Activated T-cell treated with anti-CD3 and anti-CD28 coated beads, Interleukin-2, amount 50 U/mL, for 48 hours (primary cell): ENCODE data around the gene ABCD1.
"Not testable (repeated sequence)": the region's sequence is repeated elsewhere in the genome, so short reads cannot be mapped to it uniquely, and the experiment has no call there.

Experiments
- DNase-seq, 2 experiments: peaks; one replicate each; pipeline ENCODE4 v3.0.0-alpha.2; 2020

The ABCD1 gene

DNA sequence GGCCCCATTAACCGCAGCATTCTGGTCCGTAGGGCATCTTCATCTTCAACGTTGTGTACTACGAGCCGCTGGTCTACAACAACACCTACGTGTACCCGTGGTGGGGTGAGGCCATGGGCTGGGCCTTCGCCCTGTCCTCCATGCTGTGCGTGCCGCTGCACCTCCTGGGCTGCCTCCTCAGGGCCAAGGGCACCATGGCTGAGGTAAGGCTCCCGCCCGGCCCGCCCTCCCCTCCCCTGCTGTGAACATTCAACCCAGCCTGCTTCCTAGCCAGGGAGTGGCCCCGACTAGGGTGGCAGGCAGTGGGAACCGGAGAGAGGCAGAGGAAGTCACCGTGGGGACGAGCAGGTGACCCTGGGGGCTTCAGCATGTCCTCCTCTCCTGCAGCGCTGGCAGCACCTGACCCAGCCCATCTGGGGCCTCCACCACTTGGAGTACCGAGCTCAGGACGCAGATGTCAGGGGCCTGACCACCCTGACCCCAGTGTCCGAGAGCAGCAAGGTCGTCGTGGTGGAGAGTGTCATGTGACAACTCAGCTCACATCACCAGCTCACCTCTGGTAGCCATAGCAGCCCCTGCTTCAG, 29.9 kb upstream of the ABCD1 start:
- DNase-seq = no peak

DNA sequence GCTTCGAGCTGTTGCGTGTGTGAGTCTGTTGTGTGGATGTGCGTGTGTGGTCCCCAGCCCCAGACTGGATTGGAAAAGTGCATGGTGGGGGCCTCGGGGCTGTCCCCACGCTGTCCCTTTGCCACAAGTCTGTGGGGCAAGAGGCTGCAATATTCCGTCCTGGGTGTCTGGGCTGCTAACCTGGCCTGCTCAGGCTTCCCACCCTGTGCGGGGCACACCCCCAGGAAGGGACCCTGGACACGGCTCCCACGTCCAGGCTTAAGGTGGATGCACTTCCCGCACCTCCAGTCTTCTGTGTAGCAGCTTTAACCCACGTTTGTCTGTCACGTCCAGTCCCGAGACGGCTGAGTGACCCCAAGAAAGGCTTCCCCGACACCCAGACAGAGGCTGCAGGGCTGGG, 28.6 kb upstream of the ABCD1 start:
- DNase-seq = no peak

DNA sequence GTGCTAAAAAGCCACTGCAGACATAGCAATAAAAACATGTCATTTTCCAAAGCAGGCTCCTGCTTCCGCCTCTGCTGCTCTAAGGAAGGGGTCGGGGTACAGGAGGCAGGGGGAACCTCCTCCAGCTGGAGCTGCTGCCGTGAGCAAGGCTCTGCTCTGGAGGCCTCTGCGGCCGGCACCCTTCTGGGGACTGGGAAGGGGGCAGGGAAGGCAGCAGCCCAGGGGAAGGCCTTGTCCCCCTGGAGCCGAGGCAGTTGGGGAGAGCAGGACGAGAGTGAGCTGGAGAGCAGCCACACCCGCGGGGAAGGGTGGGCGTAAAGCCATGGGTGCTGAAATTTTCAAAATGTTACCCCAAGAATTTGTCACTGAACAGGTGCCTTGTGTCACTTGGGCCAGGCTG, 28.1 kb upstream of the ABCD1 start:
- DNase-seq = not testable (repeated sequence)

DNA sequence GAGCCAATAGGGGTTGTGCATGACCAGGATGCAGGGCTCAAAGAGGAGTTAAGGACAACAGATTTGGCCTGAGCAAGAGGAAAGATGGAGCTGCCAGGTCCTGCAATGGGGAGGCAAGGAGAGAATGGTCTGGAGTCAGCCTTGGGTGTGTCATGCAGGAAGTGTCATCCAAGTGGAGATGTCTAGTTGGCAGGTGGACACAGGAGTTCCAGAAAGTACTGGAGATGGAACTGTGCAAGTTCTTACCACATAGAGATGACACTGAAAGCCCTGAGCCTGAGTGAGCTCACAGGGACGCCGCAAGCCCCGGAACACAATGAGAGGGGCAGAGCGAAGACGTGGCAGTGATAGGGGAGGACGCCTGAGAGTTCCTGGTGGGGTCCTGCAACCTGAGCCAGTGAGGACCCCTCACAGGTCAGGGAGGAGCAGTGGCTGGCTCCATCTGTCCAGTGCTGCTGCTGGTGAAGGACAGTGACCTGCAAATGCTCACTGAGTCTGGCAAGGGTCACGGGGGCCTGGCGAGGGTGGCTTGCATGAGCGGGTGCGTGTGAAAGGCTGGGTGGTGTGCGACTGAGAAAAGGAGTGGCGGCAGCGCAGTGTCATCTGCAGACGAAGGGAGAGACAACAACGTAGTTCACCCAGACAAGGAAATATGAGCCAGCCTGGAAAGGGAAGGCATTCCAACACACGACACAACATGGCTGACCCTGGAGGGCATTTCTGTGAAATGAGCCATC, 27.5 kb upstream of the ABCD1 start:
- not testable (repeated sequence) for DNase-seq

DNA sequence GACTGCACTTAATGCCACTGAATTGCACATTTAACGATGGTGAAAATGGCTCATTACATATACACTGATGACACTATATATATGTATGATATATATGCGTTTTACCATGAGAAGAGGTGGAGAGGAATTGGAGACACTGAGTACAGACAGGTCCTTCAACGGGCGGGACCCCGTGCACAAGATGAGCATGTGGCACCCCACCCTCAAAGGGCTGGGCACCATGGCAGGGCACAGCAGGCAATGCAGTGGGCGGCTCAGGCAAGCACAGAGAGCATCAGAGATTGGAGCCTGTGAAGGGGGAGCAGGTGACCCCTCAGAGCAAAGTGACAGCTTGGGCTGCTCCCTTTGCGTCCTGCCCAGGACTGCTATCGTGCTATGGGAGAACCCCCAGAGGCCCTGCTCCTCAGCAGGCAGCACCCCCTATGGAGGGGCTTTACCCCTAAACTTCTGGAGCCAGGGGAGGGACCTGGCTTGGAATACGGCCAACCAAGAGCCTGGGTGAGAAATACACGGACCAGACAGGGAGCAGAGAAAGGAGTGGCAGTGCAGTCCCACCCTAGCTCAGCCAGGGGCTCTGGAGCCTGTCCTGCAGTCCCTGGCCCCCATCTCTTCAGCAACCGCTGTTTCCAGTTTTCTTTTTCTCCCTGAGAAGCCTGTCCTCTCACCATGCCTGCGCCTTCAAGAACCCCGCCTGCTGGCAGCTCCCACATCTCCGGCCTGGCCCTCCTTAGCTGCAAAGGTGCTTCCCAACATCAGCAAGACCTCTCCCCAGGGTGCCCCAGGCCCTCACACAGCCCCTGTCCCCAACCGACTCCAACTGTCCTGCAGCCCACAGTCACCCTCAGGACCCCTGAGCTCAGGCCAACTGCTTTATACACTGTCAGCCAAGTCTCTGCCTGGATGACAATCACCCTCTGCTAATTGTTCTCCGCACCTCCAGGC, 26.5 kb upstream of the ABCD1 start:
- DNase-seq = no peak

DNA sequence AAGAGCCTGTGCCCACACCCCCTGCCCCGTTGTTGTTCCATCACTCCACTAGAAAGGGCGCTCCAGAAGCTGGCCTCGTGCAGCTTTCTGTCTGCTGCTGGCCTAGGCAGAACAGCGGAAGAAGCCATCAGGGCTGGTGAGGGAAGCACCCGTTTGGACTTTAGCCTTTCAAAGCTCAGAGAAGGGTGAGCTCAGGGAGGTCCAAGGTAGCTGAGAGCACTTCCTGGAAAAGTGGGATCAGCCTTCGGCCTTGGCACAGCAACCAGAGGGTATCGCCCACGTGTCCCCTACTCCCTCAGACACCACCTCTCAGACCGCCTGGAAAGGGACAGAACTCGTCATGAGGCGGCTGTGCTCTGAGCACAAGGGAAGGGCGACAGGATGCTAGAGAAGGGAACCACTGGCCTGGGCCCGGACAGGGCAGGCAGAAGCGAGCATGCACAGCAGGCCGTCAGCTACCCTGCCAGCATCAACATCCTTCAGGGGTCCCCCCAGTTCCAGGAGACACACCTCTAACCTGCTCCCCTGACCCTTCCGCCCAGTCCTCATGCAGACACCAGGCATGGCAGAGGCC, 25.4 kb upstream of the ABCD1 start:
- not testable (repeated sequence) for DNase-seq

DNA sequence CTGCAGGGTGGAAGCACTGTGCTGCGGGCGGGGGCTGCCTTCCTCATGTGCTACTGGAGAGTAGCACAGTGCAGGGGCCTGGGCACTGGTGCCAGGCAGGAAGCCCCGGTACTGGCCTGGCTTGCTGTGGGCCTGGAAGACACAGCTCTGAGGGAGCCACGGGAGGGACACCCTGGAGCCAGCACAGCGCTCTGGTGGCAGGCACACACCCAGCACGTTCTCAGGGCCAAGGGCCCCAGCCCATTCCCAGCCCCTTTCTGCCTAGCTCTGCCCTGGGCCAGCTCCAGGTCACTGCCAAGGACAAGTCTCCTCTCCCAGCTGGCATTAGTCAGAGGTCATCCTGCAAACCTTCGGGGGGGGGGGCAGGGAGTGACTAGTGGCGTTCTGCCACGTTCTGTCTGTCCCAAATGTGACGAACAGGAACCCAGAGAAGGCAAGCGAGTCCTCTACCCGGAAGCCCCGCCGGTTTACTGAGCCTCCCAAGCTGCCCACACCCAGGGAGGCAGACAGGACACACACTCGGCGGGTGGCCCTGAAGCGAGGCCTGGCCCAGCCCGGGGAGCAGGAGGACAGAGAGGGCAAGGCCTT, 24.8 kb upstream of the ABCD1 start:
- not testable (repeated sequence) for DNase-seq

DNA sequence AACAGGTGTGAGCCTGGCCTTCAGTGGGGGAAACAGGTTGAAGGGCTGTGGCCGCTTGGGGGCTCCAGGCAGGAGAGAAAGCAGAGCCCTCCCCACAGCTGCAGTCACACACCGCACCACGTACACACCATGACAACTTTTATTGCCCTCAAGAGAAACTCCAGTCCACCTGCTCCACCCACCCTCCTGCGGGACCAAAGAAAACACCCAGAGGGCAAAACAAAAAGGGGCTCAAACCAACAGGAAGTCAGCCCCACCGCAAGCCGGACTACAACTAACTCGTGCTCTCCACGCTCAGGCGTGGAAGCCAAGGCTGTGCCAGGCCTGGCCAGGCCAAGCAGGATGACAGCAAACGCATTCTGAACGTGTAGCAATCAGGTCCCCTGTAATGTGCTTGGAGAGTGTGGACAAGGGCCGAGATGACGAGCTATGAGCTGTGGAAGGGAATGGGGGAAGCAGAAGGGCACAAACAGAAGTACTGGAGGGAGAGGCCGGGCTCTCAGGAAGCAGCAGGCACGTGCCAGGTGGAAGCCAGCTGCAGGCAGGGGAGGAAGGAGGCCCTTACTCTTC, 24.2 kb upstream of the ABCD1 start:
- no peak for DNase-seq

DNA sequence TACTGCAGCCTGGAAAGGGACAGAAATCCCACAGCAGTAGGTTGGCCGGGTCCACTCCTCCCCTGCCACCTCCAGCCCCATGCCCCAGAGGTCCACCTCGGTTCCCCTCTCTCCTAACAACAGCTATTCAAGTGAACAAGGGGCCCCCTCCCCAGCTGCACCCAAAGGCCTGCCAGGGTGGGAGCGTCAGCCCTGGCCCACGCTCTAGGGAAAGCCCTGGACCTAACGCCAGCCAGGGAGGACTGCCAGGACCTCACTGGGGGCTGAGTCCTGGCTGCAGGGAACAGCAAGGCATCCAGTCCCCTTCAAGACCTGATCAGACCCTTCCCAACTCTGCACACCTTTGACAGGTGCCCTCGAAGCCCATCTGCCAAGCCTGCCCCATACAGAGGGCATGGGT, 23.7 kb upstream of the ABCD1 start:
- DNase-seq = no peak

DNA sequence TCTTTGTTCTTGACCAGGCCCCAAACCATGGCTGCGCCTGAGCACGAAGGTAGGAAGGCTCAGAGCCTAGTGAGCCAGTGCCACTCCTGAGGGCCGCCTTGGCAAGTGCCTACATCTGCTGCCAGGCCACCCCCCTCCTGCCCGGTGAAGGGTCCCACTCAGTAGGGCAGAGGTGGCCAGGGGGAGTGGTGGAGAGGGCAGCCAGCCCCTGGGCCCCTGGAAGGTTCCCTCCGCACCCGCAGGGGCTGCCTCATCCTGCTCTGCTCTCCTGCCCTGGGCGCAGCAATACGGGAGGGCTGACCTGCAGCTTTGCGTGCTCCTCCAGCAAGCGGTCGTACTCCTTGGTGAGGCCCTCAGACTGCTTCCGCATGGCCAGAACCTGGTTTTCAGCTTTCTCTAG, 22.9 kb upstream of the ABCD1 start:
- DNase-seq = no peak

DNA sequence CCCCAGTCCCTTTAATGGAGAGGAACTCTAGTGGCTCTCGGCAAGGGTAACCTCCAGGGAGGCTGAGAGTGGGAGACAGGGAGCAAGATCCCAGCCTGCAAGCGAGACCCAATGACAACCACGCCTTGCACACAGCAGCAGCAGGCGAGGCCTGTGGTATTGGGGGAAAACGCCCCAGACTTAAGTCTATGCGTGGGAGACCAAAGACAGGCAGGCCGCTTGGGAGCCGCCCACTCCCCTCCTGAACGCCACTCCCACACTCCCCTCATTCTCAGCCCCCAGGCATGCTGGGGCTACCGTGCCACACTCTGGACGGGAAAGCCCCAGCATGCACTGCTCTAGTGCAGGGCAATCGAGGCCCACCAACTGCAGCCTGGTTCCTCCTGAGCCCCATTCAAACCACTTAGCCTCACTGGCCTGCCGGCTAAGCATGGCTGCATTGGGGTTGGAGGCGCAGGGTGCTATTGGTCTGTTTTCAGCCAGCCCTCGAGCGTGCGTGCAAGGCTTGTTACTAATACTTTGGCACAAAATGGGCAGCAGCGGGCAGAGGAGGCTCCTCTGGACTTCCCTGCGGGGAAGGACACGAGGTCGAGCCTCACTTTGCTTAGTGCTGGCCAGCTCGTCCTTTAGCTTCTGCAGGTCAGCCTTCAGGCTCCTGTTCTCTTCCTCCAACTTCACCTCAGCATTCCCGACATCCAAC, 22.2 kb upstream of the ABCD1 start:
- DNase-seq = no peak

DNA sequence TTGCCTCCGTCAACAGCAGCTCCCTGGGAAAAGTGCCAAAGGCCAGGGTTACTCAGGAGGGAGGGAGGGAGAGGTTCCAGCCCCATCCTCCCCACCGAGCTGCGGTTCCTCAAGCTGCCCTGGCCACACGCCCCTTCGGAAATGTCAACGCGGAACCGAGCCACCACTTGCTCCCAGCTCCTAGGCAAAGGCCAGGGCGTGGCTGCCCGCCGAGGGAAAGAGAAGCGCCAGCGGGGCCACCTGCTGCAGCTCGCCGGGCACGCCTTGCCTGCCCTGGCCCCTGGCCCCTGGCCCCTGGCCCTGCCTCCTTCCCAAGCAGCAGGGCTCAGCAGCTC, 21.7 kb upstream of the ABCD1 start:
- no peak for DNase-seq

DNA sequence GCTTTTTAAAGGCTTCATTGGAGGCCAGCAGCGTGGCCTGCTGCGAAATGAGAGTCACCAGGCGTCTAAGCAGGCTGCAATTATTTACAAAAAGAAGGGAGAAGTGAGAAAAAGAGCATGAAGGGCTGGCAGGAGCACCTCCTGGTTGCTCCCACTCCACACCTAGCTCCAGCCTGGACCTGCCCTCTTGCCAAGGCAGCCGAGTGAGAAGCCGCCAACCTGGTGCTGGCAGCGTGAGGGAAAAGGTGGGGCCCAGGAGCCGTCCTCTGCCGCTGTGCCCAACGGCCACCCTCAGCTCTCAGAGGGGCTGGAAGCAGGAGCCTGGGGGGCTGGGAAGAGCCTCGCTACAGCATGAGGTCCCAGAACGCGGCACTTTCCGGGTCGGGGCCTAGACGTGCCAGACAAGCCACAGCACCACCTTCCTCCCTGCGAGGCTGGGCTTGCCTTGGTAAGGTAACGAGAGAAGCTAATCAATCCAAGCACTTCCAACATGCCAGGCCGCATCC, 20.6 kb upstream of the ABCD1 start:
- no peak for DNase-seq

DNA sequence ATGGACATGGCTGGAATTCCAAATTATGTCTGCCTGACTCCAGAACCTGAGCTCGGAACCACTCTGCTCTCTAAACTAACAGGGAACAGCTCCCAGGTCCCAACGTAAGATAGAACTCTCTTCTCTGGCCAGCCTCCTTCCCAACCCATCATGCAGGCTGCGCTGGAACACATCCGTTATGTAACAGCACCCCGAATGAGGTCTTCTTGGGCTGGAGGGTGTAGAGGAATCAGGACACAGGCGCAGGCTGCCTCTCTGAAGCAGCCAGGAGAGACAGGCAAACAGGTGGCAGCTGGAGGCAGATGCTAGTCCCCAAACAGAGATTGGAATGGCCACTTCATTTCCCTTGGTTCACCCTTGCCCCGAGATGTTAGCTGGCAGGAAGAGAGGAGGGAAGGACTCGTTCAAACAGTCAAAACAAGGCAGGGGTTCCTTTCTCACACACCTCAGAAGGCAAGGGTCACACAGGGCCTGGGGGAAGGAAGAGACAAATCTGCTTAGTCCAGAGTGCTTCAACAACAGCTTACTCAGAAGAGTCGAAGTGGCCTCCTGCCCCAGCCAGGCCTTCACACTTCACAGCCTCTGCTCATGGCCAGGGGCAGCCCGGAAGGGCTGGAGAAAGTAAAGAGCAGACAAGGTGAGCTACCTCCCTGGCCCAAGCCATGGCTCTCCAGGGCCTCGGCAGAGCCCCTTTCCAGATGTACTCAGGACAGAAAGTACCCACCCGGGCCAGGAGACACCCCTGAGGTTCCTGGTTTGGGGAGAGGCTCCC, 19.8 kb upstream of the ABCD1 start:
- DNase-seq = not testable (repeated sequence)

DNA sequence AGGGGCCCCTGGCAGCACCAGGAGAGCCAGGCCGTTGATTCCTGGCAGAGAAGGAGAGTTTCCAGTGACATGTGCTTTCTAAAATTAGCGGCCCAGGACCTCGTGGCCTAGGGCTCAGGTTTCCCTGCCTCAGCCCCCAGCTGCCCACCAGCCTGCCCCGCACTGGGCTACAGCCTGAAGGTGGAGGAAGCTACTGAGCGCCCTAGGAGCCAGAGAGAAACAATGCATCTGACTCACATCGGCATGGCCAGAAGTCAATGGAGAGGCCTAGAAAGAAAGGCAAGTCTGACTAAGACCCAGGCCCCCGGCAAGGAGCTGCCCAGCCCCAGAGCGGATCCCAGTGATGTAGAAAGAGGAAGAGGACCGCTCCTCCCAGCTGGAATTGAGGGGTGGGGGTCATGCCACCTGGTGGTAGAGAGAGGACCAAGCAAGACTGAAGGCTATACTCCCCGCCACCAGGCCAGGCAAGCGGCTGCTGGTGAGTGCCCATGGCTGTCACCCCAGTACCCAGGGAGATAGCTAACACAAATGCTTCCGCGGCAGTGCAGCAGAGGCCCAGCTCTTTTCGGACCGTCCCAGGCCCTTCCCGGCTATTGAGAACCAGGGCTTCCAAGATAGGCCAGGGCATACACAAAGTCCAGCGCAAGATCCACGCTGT, 19.1 kb upstream of the ABCD1 start:
- not testable (repeated sequence) for DNase-seq

DNA sequence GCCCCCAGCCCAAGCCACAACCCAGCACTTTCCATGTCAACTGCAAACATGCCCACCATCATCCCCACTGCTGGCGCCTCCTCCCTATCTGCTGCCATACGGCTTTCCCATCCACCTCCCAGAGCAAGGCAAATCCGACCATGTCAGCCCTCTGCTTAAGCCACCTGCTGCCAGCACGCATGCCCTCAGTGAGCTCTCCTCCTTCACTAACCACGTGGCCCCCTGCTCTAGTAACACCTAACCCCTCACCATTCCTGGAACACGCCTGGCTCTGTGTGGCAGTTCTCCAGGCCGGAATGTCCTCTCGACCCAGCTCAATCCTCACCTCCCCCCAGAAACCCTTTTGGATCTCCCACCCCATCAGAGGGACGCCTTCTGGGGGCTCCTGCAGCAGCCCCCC, 17.9 kb upstream of the ABCD1 start:
- DNase-seq = no peak

DNA sequence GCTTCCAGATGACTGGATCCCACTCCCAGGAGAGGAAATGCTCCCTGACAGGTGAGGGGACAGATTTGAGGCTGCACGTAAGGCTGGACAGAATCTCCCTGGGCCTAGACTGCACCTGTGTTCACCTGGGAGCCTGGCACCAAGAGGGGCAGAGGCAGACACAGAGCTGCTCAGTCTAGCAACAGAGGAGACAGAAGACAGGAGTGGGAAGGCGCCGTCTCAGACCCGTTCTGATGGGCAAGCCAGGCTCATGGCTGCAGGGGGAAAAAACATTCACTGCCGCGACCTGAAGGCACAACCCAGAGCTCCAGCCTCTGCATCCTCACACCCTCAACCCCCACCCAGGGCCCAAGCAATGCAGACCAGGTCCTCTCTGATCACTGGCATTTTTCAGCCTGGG, 17.2 kb upstream of the ABCD1 start:
- no peak for DNase-seq

DNA sequence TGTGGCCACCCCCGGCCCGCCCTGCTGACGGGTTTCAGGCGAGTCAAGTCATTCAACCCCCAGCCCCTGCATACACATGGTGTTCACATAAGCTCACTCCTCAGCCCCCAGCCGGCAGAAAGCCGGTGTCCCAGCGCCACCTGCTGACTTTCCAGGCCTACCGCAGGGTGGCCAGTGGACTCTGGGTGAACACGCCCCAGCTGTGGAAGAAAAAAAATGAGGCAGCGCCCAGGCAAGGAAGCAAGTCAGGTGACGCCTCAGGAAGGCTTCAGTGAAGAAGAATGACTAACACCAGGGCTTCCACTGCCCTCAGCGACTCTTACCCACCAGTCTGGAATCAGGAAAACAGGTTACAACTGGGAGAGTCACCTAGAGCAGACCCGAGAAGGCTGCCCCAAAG, 16.2 kb upstream of the ABCD1 start:
- DNase-seq = peak; percentile 69 to 71

DNA sequence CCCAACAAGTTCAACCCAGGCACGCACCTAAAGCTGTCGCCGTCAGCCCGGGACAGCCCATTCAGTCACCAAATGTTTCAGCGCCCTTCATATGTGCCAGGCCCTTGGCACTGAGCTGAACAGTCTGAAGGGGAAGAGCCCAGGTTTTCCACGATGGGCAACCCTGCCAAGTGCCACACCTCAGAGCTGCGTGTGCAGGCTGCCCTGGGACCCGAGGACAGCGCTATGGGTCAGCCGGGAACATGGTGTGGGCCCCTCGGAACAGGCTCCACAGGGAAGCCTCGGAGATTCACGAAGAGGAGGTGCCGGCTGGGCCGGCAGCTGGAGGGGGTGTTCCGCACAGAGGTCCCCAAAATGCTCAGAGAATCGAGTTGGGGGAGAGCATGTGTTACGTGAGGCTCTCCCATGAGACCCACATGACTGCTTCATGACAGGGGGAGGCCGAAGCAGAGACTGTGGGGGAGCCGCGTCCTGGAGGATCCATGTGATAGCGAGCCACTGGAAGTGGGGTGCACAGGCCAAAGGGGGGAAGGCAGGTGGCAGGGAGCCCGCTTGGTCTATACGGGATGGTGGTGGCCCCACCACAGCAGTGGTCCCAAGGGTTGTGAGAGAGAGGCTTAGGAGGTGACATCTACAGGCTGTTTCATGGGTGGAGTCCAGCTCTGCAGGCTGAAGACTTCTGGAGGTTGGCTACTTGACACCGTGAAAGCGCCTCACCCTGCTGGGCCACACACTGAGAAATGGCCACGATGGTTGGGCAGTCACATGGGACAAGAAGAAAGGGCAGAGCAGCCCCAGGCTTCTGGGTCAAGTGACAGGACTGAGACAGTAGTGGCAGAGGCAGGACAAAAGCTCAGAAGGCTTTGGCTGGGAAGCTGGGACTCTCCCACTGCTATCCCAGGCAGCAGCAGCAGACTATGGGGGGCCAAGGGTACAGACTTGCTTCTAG, 14.7 kb upstream of the ABCD1 start:
- no peak for DNase-seq
